ENCODE measurements around the gene TECPR2.
"Not testable (repeated sequence)": the region's sequence is repeated elsewhere in the genome, so short reads cannot be mapped to it uniquely, and the experiment has no call there.

The TECPR2 gene

GRCh38 chr14:102325791-102326345 is 36.9 kb upstream of the TECPR2 start:
- DNase-seq (no peak), ATAC-seq (no peak)
- H3K27ac Mint-ChIP-seq = peak overlapping the region in 1 of 2 donors; percentile 19
- H3K4me1 Mint-ChIP-seq = peaks cover 19% of the 10 kb centered on the region
- H3K9me3 Mint-ChIP-seq = no peaks in the 10 kb centered on the region
- no peak overlapping the region for H3K4me3 Mint-ChIP-seq
- H3K27me3 Mint-ChIP-seq = no peaks in the 10 kb centered on the region

GRCh38 chr14:102326583-102326982 is 36.2 kb upstream of the TECPR2 start:
- H3K27me3 Mint-ChIP-seq = no peaks in the 10 kb centered on the region
- no peak for ATAC-seq
- H3K27ac Mint-ChIP-seq = peak overlapping the region in 1 of 2 donors; percentile 65
- no peaks in the 10 kb centered on the region for H3K9me3 Mint-ChIP-seq
- H3K4me3 Mint-ChIP-seq = no peak overlapping the region
- H3K4me1 Mint-ChIP-seq = peaks cover 12% of the 10 kb centered on the region
- DNase-seq = no peak

GRCh38 chr14:102329381-102329780 is 33.4 kb upstream of the TECPR2 start:
- not testable (repeated sequence) for H3K9me3 Mint-ChIP-seq, H3K4me1 Mint-ChIP-seq, DNase-seq, ATAC-seq, H3K27ac Mint-ChIP-seq, H3K4me3 Mint-ChIP-seq, H3K27me3 Mint-ChIP-seq

GRCh38 chr14:102330806-102331205 is 31.9 kb upstream of the TECPR2 start:
- Mint-ChIP-seq H3K4me3 (no peak overlapping the region), H3K27ac (peak overlapping the region in 1 of 2 donors; percentile 76), H3K4me1 (no peaks in the 10 kb centered on the region), H3K27me3 (no peaks in the 10 kb centered on the region), H3K9me3 (no peaks in the 10 kb centered on the region)
- DNase-seq (no peak), ATAC-seq (no peak)

- Mint-ChIP-seq H3K4me3 (no peak overlapping the region), H3K4me1 (no peaks in the 10 kb centered on the region), H3K27ac (no peak overlapping the region), H3K27me3 (no peaks in the 10 kb centered on the region), H3K9me3 (no peaks in the 10 kb centered on the region)
- ATAC-seq (no peak), DNase-seq (no peak)
Observed at GRCh38 chr14:102333390-102333789, 29.4 kb upstream of the TECPR2 start.

- ATAC-seq (no peak), DNase-seq (no peak)
- Mint-ChIP-seq H3K27me3 (no peaks in the 10 kb centered on the region), H3K27ac (peak overlapping the region in 1 of 2 donors; percentile 72), H3K4me3 (no peak overlapping the region), H3K9me3 (no peaks in the 10 kb centered on the region), H3K4me1 (no peaks in the 10 kb centered on the region)
Observed at GRCh38 chr14:102333795-102334705, 28.7 kb upstream of the TECPR2 start.

- Mint-ChIP-seq H3K27me3 (no peaks in the 10 kb centered on the region), H3K4me3 (no peak overlapping the region), H3K9me3 (no peaks in the 10 kb centered on the region), H3K27ac (peak overlapping the region in 1 of 2 donors; percentile 63), H3K4me1 (no peaks in the 10 kb centered on the region)
- ATAC-seq = no peak
- DNase-seq = no peak
Observed at GRCh38 chr14:102335163-102335562, 27.6 kb upstream of the TECPR2 start.

GRCh38 chr14:102338724-102339123 is 24.0 kb upstream of the TECPR2 start:
- DNase-seq = no peak
- no peak overlapping the region for H3K4me3 Mint-ChIP-seq
- no peak overlapping the region for H3K27ac Mint-ChIP-seq
- H3K4me1 Mint-ChIP-seq = no peaks in the 10 kb centered on the region
- no peaks in the 10 kb centered on the region for H3K9me3 Mint-ChIP-seq
- ATAC-seq = no peak
- H3K27me3 Mint-ChIP-seq = no peaks in the 10 kb centered on the region

- ATAC-seq = no peak
- no peak for DNase-seq
Observed at GRCh38 chr14:102341566-102341965, 21.2 kb upstream of the TECPR2 start.

GRCh38 chr14:102342238-102342637 is 20.5 kb upstream of the TECPR2 start:
- ATAC-seq (no peak), DNase-seq (no peak)
- H3K27ac Mint-ChIP-seq = no peak overlapping the region
- H3K27me3 Mint-ChIP-seq = no peaks in the 10 kb centered on the region
- H3K4me3 Mint-ChIP-seq = no peak overlapping the region
- no peaks in the 10 kb centered on the region for H3K9me3 Mint-ChIP-seq
- H3K4me1 Mint-ChIP-seq = no peaks in the 10 kb centered on the region

More at GRCh38 chr14:102341566-102341965, 21.2 kb upstream of the TECPR2 start:
- Mint-ChIP-seq H3K9me3 (no peaks in the 10 kb centered on the region), H3K4me1 (no peaks in the 10 kb centered on the region), H3K4me3 (no peak overlapping the region), H3K27me3 (no peaks in the 10 kb centered on the region), H3K27ac (peak overlapping the region; percentile 13 to 62)

GRCh38 chr14:102344084-102344483 is 18.7 kb upstream of the TECPR2 start:
- no peaks in the 10 kb centered on the region for H3K27me3 Mint-ChIP-seq
- no peaks in the 10 kb centered on the region for H3K4me1 Mint-ChIP-seq

GRCh38 chr14:102344485-102344884 is 18.3 kb upstream of the TECPR2 start:
- peak overlapping the region; percentile 59 to 76 for H3K27ac Mint-ChIP-seq
- no peaks in the 10 kb centered on the region for H3K4me1 Mint-ChIP-seq
- no peaks in the 10 kb centered on the region for H3K9me3 Mint-ChIP-seq
- ATAC-seq = no peak
- H3K4me3 Mint-ChIP-seq = no peak overlapping the region
- no peaks in the 10 kb centered on the region for H3K27me3 Mint-ChIP-seq
- DNase-seq = no peak

More at GRCh38 chr14:102344084-102344483, 18.7 kb upstream of the TECPR2 start:
- no peaks in the 10 kb centered on the region for H3K9me3 Mint-ChIP-seq
- DNase-seq = no peak
- ATAC-seq = no peak
- no peak overlapping the region for H3K4me3 Mint-ChIP-seq
- no peak overlapping the region for H3K27ac Mint-ChIP-seq

- DNase-seq (no peak), ATAC-seq (no peak)
- no peak overlapping the region for H3K4me3 Mint-ChIP-seq
- no peaks in the 10 kb centered on the region for H3K27me3 Mint-ChIP-seq
- H3K4me1 Mint-ChIP-seq = no peaks in the 10 kb centered on the region
- H3K9me3 Mint-ChIP-seq = no peaks in the 10 kb centered on the region
- no peak overlapping the region for H3K27ac Mint-ChIP-seq
Observed at GRCh38 chr14:102345232-102345631, 17.5 kb upstream of the TECPR2 start.

GRCh38 chr14:102346645-102347044 is 16.1 kb upstream of the TECPR2 start:
- Mint-ChIP-seq H3K4me3 (no peak overlapping the region), H3K27ac (no peak overlapping the region), H3K4me1 (no peaks in the 10 kb centered on the region), H3K9me3 (no peaks in the 10 kb centered on the region), H3K27me3 (no peaks in the 10 kb centered on the region)
- ATAC-seq = no peak
- DNase-seq = no peak

- no peak for DNase-seq
- ATAC-seq = no peak
- Mint-ChIP-seq H3K9me3 (no peaks in the 10 kb centered on the region), H3K27me3 (no peaks in the 10 kb centered on the region), H3K4me1 (peaks cover 6% of the 10 kb centered on the region), H3K4me3 (no peak overlapping the region), H3K27ac (peak overlapping the region; percentile 16 to 35)
Observed at GRCh38 chr14:102348376-102348775, 14.4 kb upstream of the TECPR2 start.

GRCh38 chr14:102351023-102351422 is 11.7 kb upstream of the TECPR2 start:
- H3K9me3 Mint-ChIP-seq = no peaks in the 10 kb centered on the region
- peaks cover 8% of the 10 kb centered on the region for H3K4me1 Mint-ChIP-seq
- H3K4me3 Mint-ChIP-seq = no peak overlapping the region
- H3K27ac Mint-ChIP-seq = no peak overlapping the region
- H3K27me3 Mint-ChIP-seq = no peaks in the 10 kb centered on the region
- ATAC-seq = no peak
- DNase-seq = no peak
